ENCODE measurements around the gene CD83.

The CD83 gene

DNA sequence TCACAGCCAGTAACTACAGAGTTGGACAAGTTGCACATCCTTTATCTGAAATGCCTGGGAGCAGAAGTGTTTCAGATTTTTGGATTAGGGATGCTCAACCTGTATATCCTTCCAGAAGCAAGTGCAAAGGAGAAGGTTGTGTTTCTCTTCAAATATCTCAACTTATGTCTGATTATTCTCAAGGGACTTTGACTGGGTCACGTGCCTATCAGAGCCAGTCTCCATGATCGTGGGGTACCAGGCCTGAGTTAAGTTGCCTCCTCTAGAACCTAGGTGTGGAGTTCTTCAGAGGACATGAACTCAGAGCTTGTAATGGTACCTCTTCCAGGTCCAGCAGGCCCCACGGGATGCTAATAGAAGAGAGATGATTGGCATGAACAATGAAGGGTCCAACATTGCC lies 7.8 kb downstream of the CD83 start:
- no peak overlapping the region for H3K4me3 ChIP-seq (ENCODE audit: low read depth, low read length)
- no peaks in the 10 kb centered on the region for H3K27me3 ChIP-seq (ENCODE audit: control insufficient read depth, insufficient read depth, low read length)
- no peaks in the 10 kb centered on the region for H3K9me3 ChIP-seq (ENCODE audit: control insufficient read depth, low read length)
- H3K79me2 ChIP-seq: no peaks in the 10 kb centered on the region
- no peak overlapping the region for H3K4me2 ChIP-seq (ENCODE audit: low read length)
- no peak overlapping the region for H3K9ac ChIP-seq
- no peak overlapping the region for H2AFZ ChIP-seq
- no peak overlapping the region for H3K27ac ChIP-seq
- H3K4me1 ChIP-seq: peaks cover 4% of the 10 kb centered on the region
- no peaks in the 10 kb centered on the region for H3K36me3 ChIP-seq (ENCODE audit: control insufficient read depth, insufficient read depth, low read length)
- TF ChIP-seq, protein P1, sequence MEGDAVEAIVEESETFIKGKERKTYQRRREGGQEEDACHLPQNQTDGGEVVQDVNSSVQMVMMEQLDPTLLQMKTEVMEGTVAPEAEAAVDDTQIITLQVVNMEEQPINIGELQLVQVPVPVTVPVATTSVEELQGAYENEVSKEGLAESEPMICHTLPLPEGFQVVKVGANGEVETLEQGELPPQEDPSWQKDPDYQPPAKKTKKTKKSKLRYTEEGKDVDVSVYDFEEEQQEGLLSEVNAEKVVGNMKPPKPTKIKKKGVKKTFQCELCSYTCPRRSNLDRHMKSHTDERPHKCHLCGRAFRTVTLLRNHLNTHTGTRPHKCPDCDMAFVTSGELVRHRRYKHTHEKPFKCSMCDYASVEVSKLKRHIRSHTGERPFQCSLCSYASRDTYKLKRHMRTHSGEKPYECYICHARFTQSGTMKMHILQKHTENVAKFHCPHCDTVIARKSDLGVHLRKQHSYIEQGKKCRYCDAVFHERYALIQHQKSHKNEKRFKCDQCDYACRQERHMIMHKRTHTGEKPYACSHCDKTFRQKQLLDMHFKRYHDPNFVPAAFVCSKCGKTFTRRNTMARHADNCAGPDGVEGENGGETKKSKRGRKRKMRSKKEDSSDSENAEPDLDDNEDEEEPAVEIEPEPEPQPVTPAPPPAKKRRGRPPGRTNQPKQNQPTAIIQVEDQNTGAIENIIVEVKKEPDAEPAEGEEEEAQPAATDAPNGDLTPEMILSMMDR (IDR thresholded peaks at IDR 0.05): no peak

- Histone ChIP-seq H3K27me3 (ENCODE audit: control insufficient read depth, insufficient read depth, low read length) (no peaks in the 10 kb centered on the region), H2AFZ (no peak overlapping the region), H3K4me2 (ENCODE audit: low read length) (no peak overlapping the region), H3K36me3 (ENCODE audit: control insufficient read depth, insufficient read depth, low read length) (no peaks in the 10 kb centered on the region), H3K9me3 (ENCODE audit: control insufficient read depth, low read length) (no peaks in the 10 kb centered on the region), H3K27ac (no peak overlapping the region), H3K4me1 (peaks cover 4% of the 10 kb centered on the region), H3K79me2 (no peaks in the 10 kb centered on the region), H3K9ac (no peak overlapping the region), H3K4me3 (ENCODE audit: low read depth, low read length) (no peak overlapping the region)
- TF ChIP-seq, protein P1 (IDR thresholded peaks at IDR 0.05): no peak
Measured at GRCh38 chr6:14126191-14126590, 8.6 kb downstream of the CD83 start.

GRCh38 chr6:14127611-14128010 lies 10.0 kb downstream of the CD83 start:
- no peaks in the 10 kb centered on the region for H3K79me2 ChIP-seq
- TF ChIP-seq, protein P1 (IDR thresholded peaks at IDR 0.05): no peak
- H3K9me3 ChIP-seq (ENCODE audit: control insufficient read depth, low read length): no peaks in the 10 kb centered on the region
- no peaks in the 10 kb centered on the region for H3K36me3 ChIP-seq (ENCODE audit: control insufficient read depth, insufficient read depth, low read length)
- peaks cover 4% of the 10 kb centered on the region for H3K4me1 ChIP-seq
- no peak overlapping the region for H3K4me3 ChIP-seq (ENCODE audit: low read depth, low read length)
- H3K4me2 ChIP-seq (ENCODE audit: low read length): no peak overlapping the region
- H3K27ac ChIP-seq: no peak overlapping the region
- no peak overlapping the region for H2AFZ ChIP-seq
- no peak overlapping the region for H3K9ac ChIP-seq
- H3K27me3 ChIP-seq (ENCODE audit: control insufficient read depth, insufficient read depth, low read length): no peaks in the 10 kb centered on the region

DNA sequence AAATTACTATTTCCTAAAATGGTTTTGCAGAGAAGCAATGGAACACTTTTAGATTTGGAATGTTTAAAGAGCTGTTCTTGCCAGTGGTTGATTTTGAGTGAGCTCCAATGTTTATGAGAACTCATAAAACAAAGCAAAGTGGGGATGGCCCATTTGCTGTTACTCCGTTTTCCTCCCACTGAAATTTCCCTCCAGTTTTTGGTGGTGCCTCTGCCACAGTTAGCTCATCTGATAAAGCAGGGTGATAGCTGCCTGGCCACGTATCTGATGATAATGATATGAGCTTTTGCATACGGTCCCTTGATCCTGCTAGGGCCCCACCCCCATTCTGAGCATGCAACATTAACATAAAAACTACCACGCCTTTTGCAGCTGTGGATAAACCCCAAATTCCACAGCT lies 10.4 kb downstream of the CD83 start:
- Histone ChIP-seq H3K9ac (no peak overlapping the region), H3K4me1 (peaks cover 4% of the 10 kb centered on the region), H3K4me3 (ENCODE audit: low read depth, low read length) (no peak overlapping the region), H3K79me2 (no peaks in the 10 kb centered on the region), H3K36me3 (ENCODE audit: control insufficient read depth, insufficient read depth, low read length) (no peaks in the 10 kb centered on the region), H3K4me2 (ENCODE audit: low read length) (no peak overlapping the region), H2AFZ (no peak overlapping the region), H3K9me3 (ENCODE audit: control insufficient read depth, low read length) (no peaks in the 10 kb centered on the region), H3K27me3 (ENCODE audit: control insufficient read depth, insufficient read depth, low read length) (no peaks in the 10 kb centered on the region), H3K27ac (no peak overlapping the region)
- TF ChIP-seq, protein P1 (IDR thresholded peaks at IDR 0.05): no peak

DNA sequence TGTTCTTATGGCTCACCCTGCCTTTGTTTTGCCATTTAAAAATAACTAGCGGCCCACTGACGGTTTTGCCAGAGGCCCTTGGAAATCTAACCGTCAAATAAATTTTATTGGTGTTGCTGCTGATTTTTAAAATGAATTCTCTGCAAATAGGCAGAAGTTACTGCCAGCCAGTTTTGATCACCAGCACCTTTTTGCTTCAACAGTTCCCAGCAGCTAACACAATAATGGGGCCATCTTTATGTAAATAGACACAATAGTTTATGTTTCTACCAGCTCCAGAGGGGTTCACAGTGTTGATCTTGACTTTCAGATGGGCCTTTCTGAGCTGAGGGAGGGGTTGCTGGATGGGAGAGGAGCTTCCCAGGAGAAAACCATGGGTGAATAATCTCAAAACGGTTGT lies 11.2 kb downstream of the CD83 start:
- Histone ChIP-seq H2AFZ (peak overlapping the region; percentile 66), H3K27ac (no peak overlapping the region), H3K9me3 (ENCODE audit: control insufficient read depth, low read length) (no peaks in the 10 kb centered on the region), H3K4me2 (ENCODE audit: low read length) (no peak overlapping the region), H3K9ac (no peak overlapping the region), H3K27me3 (ENCODE audit: control insufficient read depth, insufficient read depth, low read length) (no peaks in the 10 kb centered on the region), H3K4me1 (peaks cover 4% of the 10 kb centered on the region), H3K36me3 (ENCODE audit: control insufficient read depth, insufficient read depth, low read length) (no peaks in the 10 kb centered on the region), H3K79me2 (no peaks in the 10 kb centered on the region), H3K4me3 (ENCODE audit: low read depth, low read length) (no peak overlapping the region)
- TF ChIP-seq, protein P1 (IDR thresholded peaks at IDR 0.05): no peak
